NCI-H2196 (cell line): ENCODE data around the gene RABEP2.
"Not testable (repeated sequence)": the region's sequence is repeated elsewhere in the genome, so short reads cannot be mapped to it uniquely, and the experiment has no call there.

Source experiments
- DNase-seq: peaks from one replicate; lab custom pipeline; 2025; ENCODE audit not compliant: unreplicated experiment; lab: John Stamatoyannopoulos, UW

RABEP2 gene, protein sequence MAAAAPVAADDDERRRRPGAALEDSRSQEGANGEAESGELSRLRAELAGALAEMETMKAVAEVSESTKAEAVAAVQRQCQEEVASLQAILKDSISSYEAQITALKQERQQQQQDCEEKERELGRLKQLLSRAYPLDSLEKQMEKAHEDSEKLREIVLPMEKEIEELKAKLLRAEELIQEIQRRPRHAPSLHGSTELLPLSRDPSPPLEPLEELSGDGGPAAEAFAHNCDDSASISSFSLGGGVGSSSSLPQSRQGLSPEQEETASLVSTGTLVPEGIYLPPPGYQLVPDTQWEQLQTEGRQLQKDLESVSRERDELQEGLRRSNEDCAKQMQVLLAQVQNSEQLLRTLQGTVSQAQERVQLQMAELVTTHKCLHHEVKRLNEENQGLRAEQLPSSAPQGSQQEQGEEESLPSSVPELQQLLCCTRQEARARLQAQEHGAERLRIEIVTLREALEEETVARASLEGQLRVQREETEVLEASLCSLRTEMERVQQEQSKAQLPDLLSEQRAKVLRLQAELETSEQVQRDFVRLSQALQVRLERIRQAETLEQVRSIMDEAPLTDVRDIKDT

DNA sequence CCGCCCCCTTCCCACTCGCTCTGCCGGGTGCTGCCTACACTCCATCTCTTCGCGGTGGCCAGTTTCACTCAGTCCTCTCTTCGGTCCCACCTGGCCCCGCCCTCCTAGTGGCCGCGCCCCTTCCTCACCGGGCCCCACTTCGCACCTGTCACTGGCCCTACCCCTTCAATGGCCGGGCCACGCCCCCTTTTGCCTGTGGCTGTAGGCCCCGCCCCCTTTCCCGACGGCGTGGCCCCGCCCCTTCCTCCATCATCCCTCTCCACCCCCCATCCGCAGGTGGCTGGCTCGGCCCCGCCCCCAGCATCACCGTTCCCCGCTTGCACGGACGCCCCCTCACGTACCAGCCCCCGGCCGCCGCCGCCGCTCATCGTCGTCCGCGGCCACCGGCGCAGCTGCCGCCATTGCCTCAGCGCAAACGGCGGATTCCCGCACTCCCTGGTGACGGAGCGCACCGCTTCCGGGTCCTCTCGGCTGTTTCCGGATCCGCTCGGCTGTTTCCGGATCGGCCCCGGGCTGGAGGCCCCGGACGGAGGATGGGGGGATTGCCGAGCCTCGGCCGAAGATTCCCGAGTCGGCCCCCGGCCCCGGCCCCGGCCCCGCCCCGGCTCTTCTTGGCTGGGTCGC is at the start of gene RABEP2:
TSS of gene RABEP2 (minus strand) at position 477 of the 624 bp plus-strand sequence. CDS start at position 402, 75 bp downstream.
- DNase-seq = peak; percentile 96

DNA sequence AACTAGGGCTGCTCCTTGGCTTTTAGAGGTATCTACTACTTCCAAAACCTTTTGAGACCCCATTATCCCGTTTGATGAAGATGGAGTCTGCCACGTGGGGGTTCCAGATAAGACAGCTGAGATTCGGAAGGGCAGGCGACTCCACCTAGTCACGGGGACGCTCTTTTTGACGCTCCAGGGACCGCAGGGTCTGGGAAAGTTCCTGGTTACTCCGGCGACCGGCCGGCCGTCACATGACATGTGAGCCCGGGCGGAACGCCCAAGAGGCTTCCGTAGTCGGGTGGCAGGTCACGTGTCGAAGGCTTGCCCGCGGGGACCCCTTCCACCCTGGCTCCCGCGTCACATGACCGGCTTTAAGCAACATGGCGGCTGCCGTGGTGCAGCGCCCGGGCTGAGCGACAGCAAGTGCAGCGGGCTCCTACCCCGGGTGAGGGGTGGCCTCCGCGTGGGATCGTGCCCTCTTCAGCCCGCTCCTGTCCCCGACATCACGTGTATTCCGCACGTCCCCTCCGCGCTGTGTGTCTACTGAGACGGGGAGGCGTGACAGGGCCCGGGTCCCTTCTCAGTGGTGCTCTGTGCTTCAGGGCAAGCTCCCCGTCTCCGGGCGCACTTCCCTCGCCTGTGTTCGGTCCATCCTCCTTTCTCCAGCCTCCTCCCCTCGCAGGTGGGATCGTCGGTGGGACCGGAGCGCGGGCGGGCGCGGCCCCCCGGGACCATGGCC is 49.6 kb upstream of the RABEP2 start, which contains the start of gene SPNS1:
TSS of gene SPNS1 (plus strand) at position 342 of the 721 bp plus-strand sequence. CDS start at position 716, 374 bp downstream.
- peak; percentile 96 for DNase-seq

DNA sequence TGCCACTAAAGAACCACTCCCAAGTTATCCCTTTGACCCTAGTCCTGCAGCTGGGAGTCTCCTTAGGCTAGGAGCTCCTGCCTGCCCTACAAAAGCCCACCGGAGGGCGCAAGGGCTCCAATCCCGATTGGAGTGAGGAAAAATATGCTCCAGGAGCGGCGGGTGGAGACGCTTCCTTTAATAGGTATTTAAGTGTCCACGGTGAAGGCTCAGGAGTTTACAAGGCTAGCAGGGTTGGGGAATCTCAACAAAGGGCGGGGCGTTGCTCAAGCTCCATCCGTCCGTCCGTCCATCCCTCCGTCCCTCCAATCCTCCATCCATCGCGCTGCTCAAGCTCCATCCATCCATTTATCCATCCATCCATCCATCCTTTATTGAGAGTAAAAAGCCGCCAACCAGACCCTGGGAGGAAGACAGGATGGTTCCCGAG is 49.0 kb upstream of the RABEP2 start:
- peak; percentile 64 for DNase-seq

DNA sequence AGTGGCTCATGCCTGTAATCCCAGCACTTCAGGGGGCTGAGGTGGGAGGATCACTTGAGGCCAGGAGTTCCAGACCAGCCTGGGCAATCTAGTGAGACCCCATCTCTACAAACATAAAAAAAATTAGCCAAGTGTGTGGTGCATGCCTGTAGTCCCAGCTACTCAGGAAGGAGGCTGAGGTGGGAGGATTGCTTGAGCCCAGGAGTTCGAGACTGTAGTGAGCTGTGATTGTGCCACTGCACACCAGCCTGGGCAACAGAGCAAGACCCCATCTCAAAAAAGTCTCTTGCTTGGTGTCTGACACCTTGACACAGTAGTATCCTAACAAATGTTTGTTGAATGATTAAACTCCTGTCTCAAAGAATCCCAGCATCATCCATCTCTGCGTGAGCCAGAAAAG is 44.7 kb upstream of the RABEP2 start:
- not testable (repeated sequence) for DNase-seq

DNA sequence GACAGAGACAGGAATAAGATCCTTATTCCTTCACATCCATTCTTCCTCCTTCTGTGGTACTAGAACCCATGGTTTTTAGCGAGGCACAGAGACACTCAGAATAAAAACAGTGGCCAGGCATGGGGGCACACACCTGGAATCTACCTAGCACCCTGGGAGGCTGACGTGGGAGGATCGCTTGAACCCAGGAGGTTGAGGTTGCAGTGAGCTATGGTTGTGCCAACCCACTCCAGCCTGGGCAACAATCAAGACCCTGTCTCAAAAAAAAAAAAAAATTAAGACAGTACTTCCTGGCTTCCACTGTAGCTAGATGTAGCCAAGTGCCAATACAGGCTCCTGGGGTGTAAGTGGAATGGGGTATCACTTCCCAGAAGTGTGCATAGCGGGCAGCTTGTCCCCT is 42.1 kb upstream of the RABEP2 start:
- DNase-seq = no peak

DNA sequence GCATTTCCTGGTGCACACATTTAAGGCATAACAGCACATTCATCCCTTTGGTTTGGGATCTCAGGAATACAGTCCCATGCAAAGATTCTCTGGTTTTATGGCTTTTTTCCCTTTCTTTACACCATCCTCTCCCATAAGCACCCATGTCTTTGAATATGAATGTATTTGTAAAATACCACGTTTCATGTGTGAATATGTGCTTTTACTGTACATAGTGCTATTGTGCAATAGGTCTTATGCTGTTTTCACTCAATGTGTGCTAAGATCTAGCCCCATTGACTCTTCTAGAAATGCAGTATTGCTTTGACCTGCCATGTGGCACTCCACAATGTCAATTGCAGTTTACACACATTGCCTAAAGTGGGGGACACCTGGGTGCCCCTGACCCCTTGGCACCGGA is 39.5 kb upstream of the RABEP2 start:
- no peak for DNase-seq

DNA sequence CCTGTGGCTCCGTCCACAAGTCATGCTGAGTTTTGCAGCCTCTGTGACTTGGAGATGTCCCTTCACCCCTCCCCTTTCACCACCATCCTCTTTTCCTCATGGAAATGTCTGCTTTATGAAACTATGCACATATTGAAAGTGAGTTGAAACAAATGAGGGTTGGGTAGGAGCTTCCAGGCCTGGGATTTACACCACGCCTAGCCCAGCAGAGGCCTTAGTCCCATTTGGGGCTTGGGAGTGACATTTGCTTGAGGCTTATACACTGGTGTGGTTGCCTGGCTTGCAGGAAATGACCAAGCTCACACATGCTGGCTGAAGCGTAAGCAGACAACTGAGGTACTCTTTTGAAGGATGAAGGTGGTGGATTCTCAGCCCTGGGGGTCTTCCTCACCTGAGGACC is 39.0 kb upstream of the RABEP2 start:
- no peak for DNase-seq

DNA sequence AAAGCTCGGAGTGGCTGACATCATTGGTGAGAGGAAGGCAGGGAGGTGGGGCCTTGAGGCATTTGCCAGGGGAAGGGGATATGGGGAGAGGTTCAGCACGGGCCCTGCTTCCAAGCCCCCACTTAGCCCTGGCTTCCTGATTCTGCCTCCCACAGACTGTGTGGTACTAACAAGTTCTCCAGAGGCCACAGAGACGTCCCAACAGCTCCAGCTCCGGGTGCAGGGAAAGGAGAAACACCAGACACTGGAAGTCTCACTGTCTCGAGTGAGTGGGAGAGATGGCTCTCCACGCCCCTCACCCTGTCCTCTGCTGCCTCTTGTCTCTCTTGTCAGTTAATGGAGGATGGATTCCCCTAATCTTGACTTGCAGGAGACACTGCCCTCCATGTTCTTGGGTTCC is 33.8 kb upstream of the RABEP2 start:
- DNase-seq = no peak

DNA sequence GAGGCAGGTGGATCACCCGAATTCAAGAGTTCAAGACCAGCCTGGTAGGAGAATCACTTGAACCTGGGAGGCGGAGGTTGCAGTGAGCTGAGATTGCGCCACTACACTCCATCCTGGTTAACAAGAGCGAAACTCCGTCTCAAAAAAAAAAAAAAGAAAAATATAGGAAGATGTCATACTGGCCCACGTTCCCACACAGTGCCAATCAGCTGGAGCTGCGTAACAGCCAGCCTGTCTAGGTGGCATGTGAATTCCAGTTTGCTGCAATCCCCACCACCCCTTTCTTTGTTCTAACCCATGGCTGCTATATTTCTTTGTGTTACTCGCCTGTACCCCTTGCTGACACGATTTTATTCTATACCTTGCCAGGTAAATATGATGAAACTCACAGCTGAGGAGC is 33.2 kb upstream of the RABEP2 start:
- no peak for DNase-seq

DNA sequence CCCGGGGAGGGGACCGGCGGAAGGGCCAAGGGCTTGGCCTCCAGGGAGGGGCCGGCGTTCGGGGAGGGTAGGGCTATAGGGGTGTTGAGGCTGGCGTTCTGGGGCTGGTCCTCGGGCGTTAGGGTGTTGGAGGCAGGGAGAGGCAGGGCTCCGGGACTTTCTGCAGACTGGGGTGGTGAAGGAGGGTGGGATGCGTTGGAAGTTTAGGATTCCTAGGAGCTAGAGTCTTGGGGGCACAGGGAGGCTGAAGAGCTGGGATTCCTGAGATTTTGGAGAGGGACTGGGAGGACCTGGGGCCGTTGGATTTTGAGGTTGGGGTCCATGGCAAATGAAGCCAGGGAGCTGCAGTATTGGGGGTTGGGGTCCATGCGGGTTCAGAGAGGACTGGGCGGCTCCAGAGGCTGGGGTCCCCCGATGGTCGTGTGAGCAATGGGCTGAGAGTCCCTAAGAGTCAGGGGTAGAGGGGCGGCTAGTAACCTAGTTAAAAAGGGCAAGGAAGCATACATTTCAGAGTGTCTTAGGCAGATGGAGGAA is 26.4 kb upstream of the RABEP2 start:
- no peak for DNase-seq

DNA sequence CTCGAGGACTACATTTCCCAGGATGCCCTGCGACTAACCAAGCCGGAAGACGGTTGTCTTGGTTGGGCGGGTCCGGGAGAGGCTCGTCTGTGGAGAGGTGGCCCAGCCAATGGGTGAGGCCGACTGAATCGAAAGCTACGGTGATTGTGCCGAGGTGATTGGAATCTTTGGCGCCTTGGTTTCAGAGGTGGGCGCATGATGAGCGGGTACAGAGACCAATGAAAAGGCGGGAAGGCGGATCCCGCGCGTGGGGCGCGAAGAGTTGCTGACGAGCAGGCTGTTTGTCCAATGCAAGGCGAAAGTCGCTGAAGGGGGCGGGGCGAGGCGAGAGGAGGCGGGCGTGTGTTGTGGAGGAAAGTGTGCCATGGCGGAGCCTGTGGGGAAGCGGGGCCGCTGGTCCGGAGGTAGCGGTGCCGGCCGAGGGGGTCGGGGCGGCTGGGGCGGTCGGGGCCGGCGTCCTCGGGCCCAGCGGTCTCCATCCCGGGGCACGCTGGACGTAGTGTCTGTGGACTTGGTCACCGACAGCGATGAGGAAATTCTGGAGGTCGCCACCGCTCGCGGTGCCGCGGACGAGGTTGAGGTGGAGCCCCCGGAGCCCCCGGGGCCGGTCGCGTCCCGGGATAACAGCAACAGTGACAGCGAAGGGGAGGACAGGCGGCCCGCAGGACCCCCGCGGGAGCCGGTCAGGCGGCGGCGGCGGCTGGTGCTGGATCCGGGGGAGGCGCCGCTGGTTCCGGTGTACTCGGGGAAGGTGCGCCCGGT is 25.8 kb upstream of the RABEP2 start, which contains the start of gene NFATC2IP:
TSS of gene NFATC2IP (plus strand) at position 290 of the 762 bp plus-strand sequence. CDS start at position 365, 75 bp downstream.
- peak; percentile 99 for DNase-seq

DNA sequence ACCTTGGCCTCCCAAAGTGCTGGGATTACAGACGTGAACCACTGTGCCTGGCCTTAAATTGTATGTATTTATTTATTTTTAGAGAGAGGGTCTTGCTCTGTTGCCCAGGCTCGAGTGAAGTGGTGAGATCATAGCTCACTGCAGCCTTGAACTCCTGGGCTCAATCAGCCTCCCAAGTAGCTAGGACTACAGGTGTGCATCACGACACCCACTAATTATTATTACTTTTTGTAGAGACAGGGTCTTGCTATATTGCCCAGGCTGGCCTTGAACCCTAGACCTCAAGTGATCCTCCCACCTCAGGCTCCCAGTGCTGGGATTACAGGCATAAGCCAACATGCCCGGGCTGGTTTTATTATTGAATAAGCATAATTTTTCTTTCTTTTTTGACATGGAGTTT is 21.6 kb upstream of the RABEP2 start:
- no peak for DNase-seq

DNA sequence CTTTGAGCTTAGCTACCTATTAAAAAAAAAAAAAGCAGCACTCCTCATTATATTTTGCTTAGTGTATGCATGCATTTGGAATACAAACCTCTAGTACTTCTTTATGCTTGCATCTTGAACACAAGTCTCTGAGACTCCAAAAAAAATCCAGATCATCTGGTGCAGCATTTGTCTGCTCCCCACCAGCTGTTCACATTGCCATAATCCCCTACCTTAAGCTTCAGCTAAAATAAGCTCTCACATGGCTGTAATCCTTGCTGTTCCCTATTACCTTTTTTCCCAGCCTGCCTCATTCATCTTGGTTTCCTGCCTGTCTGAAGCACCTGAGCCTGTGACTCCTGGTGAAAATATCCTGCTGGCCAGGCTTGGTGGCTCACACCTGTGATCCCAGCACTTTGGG is 18.2 kb upstream of the RABEP2 start:
- no peak for DNase-seq

DNA sequence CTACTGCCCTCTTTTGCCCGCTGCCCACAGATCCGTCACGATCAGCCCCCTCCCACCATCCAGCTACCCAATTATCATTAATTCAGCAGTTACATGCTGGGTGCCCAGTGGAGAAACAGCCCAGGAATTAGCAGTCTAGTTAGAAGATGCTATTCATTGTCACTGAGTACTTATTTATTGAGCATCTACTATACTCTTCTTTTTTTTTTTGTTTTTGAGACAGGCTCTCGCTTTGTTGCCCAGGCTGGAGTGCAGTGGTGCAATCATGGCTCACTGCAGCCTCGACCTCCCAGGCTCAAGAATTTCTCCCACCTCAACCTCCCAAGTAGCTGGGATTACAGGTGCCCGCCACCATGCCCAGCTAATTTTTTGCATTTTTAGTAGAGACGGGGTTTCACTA is 14.8 kb upstream of the RABEP2 start:
- DNase-seq = not testable (repeated sequence)

DNA sequence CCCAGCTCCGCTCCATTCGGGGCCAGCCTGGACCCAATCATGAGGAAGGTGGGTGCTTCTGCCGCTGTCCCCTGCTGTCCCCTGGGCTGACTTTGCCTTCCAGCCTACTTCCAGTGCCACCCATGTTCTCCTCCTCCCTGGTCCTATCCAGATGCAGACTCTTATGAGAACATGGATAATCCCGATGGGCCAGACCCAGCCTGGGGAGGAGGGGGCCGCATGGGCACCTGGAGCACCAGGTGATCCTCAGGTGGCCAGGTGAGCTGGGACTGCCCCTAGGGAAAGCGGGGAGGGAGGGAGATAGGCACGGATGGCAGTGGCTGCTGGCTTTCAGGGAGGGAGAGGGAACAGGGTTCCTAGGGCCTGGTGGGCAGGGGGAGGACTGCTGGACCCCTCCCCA is 13.7 kb upstream of the RABEP2 start:
- no peak for DNase-seq

DNA sequence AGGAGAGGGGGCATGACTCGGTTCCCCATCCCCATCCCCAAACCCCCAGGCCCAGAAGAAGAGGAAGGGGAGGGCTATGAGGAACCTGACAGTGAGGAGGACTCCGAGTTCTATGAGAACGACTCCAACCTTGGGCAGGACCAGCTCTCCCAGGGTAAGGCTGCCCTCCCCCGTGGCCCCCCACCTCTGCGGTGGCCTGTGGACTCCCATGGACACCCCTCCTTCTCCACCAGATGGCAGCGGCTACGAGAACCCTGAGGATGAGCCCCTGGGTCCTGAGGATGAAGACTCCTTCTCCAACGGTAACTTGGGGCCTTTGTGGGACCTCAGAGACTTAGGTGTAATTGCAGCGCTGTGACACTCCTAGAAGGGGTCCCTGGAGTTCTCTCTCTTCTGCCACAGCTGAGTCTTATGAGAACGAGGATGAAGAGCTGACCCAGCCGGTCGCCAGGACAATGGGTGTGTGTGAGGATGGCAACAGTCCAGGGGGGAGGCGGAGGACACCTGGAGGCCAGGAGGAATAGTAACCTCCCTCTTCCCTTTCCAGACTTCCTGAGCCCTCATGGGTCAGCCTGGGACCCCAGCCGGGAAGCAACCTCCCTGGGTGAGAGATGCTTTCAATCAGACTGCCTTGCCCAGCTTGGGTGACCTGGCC is 12.3 kb upstream of the RABEP2 start:
- DNase-seq = no peak

DNA sequence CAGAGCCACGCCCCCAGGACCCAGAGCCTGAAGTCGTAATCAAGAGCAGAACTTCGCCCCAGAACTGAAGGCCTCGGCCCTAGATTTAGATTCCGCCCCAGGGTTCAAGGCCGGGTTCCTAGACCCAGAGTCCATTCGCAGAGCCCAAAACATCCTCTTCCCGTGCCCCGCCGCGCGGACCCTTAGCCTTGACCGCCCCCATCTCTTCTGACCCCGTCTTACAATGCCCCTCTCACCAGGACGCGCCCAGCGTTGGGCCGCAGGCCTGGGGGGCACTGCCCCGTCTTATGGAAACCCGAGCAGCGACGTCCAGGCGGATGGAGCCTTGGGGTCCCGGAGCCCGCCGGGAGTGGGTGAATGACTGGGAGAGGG is 11.7 kb upstream of the RABEP2 start:
- DNase-seq = no peak

DNA sequence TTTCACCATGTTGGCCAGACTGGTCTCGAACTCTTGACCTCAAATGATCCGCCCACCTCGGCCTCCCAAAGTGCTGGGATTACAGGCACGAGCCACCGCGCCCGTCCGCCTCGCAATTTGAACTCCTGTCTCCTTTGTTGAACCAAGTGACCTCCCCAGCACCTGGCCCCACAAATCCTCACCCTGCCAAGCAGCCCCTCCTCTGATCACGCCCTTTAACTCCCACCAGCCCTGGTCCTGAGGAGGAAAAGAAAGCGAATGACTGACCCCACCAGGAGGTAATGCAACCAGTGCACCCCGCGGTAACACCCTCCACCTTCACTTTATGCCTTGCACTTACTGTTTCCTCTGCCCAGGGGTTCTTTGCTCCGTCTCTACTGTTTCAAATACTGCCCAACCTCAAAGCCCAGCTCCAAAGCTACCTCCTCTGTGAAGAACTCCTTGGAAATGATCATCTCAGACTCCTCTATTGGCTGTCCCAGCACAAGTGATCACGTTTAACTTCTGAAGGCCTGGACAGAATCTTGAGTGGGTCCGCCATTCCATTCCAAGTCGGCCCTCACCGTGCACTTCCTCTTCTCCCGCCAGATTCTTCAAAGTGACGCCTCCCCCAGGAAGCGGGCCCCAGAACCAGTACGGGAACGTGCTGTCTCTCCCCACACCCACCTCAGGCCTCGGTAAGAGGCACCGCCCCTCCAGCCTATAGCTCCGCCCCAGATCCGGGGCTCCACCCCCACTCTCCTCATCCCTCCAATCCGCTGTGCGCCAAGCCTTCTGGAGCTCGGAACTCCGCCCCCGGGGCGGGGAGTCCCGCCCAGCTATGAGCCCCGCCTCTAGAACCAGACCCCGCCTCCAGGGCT is 11.1 kb upstream of the RABEP2 start:
- peak; percentile 48 for DNase-seq

DNA sequence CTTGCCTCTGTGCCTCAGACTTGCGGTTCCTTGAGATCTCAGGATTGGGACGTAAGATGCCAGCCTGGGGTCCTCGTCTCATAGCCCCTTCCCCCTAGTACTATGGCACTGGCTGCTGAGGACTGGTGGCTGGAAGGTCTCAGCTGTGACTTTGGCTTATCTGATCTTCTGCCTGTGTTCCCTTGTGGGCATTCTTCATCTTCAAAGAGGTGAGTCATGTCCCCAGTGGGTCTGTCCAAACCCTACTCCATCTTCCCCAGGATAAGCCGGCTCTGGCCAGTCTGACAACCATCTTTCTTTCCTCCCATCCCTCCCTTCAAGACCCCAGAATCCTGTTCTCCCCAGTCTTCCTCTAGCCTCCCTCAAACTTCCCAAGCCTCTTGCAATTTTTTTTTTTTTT is 10.3 kb upstream of the RABEP2 start:
- no peak for DNase-seq
